K562 (cell line): ENCODE results near the gene KLHL35. TPM values are rescaled to one million over a fixed set of nuclear protein-coding genes. Genes with fewer than 3 reads are reported as not detected.

ENCODE experiments used
- HDAC1 ChIP-seq, 2 experiments: fragments of 450-650 bp; IDR thresholded peaks; 2 replicates each; pipeline ENCODE4 v1.6.1; 2016 to 2017; ENCODE audit warnings: inconsistent platforms in 1 of 2, mild to moderate bottlenecking in 1 of 2, moderate library complexity in 1 of 2
- NONO ChIP-seq, 2 experiments: fragments of 200-400 bp in 1 of 2; fragments of 450-650 bp in 1 of 2; formaldehyde crosslinking in 1 of 2; IDR thresholded peaks; 2 replicates each; pipeline ENCODE4 v1.6.1; 2017; ENCODE audit warnings: low read depth in 2 of 2, mild to moderate bottlenecking in 2 of 2, moderate library complexity in 2 of 2, low read length in 1 of 2
- RBM22 ChIP-seq: fragments of 200-400 bp; formaldehyde crosslinking; IDR thresholded peaks from 2 replicates; pipeline ENCODE4 v1.6.1; 2018; ENCODE audit warnings: low read length, low read depth; ENCODE audit not compliant: poor library complexity, severe bottlenecking
- SIX5 ChIP-seq, 2 experiments: IDR thresholded peaks; 2 replicates each; pipeline ENCODE4 v1.6.1; 2011; ENCODE audit warnings: low read length in 2 of 2, borderline replicate concordance in 1 of 2, low read depth in 1 of 2, mild to moderate bottlenecking in 1 of 2, moderate library complexity in 1 of 2; ENCODE audit not compliant: insufficient read depth in 1 of 2
- STAT5A ChIP-seq: IDR thresholded peaks from 2 replicates; pipeline ENCODE4 v1.6.1; 2012; ENCODE audit warnings: low read length, inconsistent platforms, borderline replicate concordance
- TBL1XR1 ChIP-seq, 2 experiments: IDR thresholded peaks; 2 replicates each; pipeline ENCODE4 v1.6.1; 2012; ENCODE audit warnings: improper control_type of control experiment in 2 of 2, low read length in 2 of 2, mild to moderate bottlenecking in 1 of 2
- ZNF165 ChIP-seq: fragments of 250-450 bp; sonication (Bioruptor Pico); IDR thresholded peaks from 2 replicates; pipeline ENCODE4 v1.4.0; 2020; ENCODE audit warnings: borderline replicate concordance
- polyA plus RNA-seq, 8 experiments: library from polyadenylated mRNA; depleted of rRNA in 4 of 8; stranded (reverse) in 5 of 8; unstranded in 3 of 8; fragments of >200 nt; fragmentation: Nextera tagmentation in 2 of 8; fragmentation: Illumina TruSeq in 1 of 8; extraction: Ambion mirVana in 2 of 8; extraction: Trizol in 1 of 8; gene quantifications; 2 replicates each; pipeline versions ENCODE4 v1.2.1 to v1.2.3, GENCODE V29; 2011 to 2014; ENCODE audit warnings: inconsistent platforms in 1 of 8, missing spikeins in 1 of 8
- total RNA-seq, 7 experiments: library from RNA; depleted of rRNA in 6 of 7; stranded (reverse); fragments of >200 nt in 6 of 7; fragmentation: Illumina TruSeq in 2 of 7; extraction: Trizol in 2 of 7; gene quantifications; 2 replicates each; pipeline versions ENCODE4 v1.2.1 to v1.2.3, GENCODE V29; 2011 to 2021; ENCODE audit warnings: low replicate concordance in 1 of 7
- TF ChIP-seq, protein P1 (sequence below): IDR thresholded peaks from 3 replicates; pipeline ENCODE4 v1.6.1; 2011; ENCODE audit warnings: borderline replicate concordance, mild to moderate bottlenecking, moderate library complexity; ENCODE audit not compliant: insufficient read length; ENCODE audit errors: extremely low read depth
- TF ChIP-seq, protein P2 (sequence below): sonication (generic); IDR thresholded peaks from 2 replicates; pipeline ENCODE4 v1.6.1; 2016
- TF ChIP-seq, protein P3 (sequence below): fragments of 450-650 bp; conservative IDR thresholded peaks from 2 replicates; pipeline ENCODE4 v1.6.1; 2016; ENCODE audit warnings: missing genetic modification characterization, low read depth, mild to moderate bottlenecking, missing compliant biosample characterization, moderate library complexity
- TF ChIP-seq, protein P4 (sequence below): fragments of 150-350 bp; conservative IDR thresholded peaks from 2 replicates; pipeline ENCODE4 v1.6.1; 2014; ENCODE audit warnings: low read length
- TF ChIP-seq, protein P5 (sequence below): sonication (generic); formaldehyde crosslinking; IDR thresholded peaks from 2 replicates; pipeline ENCODE4 v1.8.1; 2023; ENCODE audit warnings: mild to moderate bottlenecking, missing genetic modification reagents

The KLHL35 gene
- total and polyA plus RNA-seq, 9 of the 15 experiments (the other 6 are each of a cell fraction or from before 2014, with no cell fraction given), result not detected

DNA sequence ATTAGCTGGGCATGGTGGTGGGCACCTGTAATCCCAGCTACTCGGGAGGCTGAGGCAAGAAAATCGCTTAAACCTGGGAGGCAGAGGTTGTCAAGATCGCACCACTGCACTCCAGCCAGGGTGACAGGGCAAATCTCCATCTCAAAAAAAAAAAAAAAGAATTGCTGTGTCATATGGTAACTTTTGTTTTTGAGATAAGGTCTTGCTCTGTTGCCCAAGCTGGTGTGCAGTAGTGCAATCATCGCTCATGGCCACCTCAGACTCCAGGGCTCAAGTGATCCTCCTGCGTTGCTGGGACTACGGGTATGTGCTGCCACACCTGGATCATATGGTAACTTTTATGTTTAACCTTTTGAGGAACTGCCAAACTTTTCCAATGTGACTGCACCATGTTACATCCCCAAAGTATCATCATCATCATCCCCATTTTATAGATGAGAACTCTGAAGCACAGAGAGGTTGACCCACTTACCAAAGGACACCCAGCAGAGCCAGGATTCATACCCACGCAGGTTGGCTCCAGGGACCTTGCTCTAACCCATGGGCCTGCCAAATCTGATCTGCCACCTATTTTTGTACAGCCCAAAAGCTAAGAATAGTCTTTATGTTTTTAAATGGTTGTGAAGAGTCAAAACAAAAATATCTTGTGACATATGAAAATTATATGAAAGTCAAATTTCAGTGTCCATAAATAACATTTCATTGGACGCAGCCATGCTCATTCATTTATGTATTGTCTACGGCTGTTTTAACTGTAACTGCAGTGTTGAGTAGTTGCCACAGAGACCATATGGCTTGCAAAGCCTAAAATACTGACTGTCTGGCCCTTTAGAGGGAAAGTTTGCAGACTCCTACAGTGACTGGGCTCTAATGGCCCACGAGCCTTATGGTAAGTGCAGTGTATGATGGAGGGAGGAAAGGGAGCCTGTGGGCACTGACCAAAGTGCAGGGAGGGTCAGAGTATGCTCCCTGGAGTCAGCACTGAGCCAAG, 47.5 kb upstream of the KLHL35 start (continued):
- TF ChIP-seq, protein P1, sequence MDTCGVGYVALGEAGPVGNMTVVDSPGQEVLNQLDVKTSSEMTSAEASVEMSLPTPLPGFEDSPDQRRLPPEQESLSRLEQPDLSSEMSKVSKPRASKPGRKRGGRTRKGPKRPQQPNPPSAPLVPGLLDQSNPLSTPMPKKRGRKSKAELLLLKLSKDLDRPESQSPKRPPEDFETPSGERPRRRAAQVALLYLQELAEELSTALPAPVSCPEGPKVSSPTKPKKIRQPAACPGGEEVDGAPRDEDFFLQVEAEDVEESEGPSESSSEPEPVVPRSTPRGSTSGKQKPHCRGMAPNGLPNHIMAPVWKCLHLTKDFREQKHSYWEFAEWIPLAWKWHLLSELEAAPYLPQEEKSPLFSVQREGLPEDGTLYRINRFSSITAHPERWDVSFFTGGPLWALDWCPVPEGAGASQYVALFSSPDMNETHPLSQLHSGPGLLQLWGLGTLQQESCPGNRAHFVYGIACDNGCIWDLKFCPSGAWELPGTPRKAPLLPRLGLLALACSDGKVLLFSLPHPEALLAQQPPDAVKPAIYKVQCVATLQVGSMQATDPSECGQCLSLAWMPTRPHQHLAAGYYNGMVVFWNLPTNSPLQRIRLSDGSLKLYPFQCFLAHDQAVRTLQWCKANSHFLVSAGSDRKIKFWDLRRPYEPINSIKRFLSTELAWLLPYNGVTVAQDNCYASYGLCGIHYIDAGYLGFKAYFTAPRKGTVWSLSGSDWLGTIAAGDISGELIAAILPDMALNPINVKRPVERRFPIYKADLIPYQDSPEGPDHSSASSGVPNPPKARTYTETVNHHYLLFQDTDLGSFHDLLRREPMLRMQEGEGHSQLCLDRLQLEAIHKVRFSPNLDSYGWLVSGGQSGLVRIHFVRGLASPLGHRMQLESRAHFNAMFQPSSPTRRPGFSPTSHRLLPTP, result no peak
- TF ChIP-seq STAT5A (no peak; the same call in 1 of the 2 replicates), HDAC1 (IDR thresholded peaks at IDR 0.05) (peak; percentile 55 to 58; a peak in 3 of 4 replicates), TBL1XR1 (IDR thresholded peaks at IDR 0.05; ENCODE audit: low read length in 2 of 2) (no peak), RBM22 (no peak), ZNF165 (CRISPR knock-in tag) (no peak), SIX5 (IDR thresholded peaks at IDR 0.05; ENCODE audit: borderline replicate concordance in 1 of 2, insufficient read depth in 1 of 2, low read depth in 1 of 2, low read length in 2 of 2) (no peak), NONO (IDR thresholded peaks at IDR 0.05; ENCODE audit: low read depth in 2 of 2, low read length in 1 of 2) (no peak)
- TF ChIP-seq, protein P2, sequence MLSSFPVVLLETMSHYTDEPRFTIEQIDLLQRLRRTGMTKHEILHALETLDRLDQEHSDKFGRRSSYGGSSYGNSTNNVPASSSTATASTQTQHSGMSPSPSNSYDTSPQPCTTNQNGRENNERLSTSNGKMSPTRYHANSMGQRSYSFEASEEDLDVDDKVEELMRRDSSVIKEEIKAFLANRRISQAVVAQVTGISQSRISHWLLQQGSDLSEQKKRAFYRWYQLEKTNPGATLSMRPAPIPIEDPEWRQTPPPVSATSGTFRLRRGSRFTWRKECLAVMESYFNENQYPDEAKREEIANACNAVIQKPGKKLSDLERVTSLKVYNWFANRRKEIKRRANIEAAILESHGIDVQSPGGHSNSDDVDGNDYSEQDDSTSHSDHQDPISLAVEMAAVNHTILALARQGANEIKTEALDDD, result no peak
- TF ChIP-seq, protein P3, sequence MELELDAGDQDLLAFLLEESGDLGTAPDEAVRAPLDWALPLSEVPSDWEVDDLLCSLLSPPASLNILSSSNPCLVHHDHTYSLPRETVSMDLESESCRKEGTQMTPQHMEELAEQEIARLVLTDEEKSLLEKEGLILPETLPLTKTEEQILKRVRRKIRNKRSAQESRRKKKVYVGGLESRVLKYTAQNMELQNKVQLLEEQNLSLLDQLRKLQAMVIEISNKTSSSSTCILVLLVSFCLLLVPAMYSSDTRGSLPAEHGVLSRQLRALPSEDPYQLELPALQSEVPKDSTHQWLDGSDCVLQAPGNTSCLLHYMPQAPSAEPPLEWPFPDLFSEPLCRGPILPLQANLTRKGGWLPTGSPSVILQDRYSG (tag), result no peak; the same call in none of the 2 replicates
- TF ChIP-seq, protein P4, sequence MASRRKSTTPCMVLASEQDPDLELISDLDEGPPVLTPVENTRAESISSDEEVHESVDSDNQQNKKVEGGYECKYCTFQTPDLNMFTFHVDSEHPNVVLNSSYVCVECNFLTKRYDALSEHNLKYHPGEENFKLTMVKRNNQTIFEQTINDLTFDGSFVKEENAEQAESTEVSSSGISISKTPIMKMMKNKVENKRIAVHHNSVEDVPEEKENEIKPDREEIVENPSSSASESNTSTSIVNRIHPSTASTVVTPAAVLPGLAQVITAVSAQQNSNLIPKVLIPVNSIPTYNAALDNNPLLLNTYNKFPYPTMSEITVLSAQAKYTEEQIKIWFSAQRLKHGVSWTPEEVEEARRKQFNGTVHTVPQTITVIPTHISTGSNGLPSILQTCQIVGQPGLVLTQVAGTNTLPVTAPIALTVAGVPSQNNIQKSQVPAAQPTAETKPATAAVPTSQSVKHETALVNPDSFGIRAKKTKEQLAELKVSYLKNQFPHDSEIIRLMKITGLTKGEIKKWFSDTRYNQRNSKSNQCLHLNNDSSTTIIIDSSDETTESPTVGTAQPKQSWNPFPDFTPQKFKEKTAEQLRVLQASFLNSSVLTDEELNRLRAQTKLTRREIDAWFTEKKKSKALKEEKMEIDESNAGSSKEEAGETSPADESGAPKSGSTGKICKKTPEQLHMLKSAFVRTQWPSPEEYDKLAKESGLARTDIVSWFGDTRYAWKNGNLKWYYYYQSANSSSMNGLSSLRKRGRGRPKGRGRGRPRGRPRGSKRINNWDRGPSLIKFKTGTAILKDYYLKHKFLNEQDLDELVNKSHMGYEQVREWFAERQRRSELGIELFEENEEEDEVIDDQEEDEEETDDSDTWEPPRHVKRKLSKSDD, result no peak
- TF ChIP-seq, protein P5, sequence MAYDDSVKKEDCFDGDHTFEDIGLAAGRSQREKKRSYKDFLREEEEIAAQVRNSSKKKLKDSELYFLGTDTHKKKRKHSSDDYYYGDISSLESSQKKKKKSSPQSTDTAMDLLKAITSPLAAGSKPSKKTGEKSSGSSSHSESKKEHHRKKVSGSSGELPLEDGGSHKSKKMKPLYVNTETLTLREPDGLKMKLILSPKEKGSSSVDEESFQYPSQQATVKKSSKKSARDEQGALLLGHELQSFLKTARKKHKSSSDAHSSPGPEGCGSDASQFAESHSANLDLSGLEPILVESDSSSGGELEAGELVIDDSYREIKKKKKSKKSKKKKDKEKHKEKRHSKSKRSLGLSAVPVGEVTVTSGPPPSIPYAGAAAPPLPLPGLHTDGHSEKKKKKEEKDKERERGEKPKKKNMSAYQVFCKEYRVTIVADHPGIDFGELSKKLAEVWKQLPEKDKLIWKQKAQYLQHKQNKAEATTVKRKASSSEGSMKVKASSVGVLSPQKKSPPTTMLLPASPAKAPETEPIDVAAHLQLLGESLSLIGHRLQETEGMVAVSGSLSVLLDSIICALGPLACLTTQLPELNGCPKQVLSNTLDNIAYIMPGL (CRISPR knock-in tag), result no peak
